ENCODE data around the gene MED27.
"Not testable (repeated sequence)": the region's sequence is repeated elsewhere in the genome, so short reads cannot be mapped to it uniquely, and the experiment has no call there.

MED27 gene

GRCh38 chr9:132012704-132013357 lies 66.8 kb downstream of the MED27 start:
- no peak for DNase-seq

GRCh38 chr9:132011896-132012295 lies 67.8 kb downstream of the MED27 start:
- DNase-seq = peak; percentile 61

GRCh38 chr9:132011309-132011708 lies 68.4 kb downstream of the MED27 start:
- no peak for DNase-seq

GRCh38 chr9:132010201-132010600 lies 69.5 kb downstream of the MED27 start:
- not testable (repeated sequence) for DNase-seq

- peak; percentile 46 for DNase-seq
Observed at GRCh38 chr9:132008855-132009812, 70.5 kb downstream of the MED27 start.

GRCh38 chr9:132008184-132008803 lies 71.4 kb downstream of the MED27 start:
- DNase-seq = no peak

GRCh38 chr9:132007371-132008025 lies 72.2 kb downstream of the MED27 start:
- DNase-seq = no peak

- DNase-seq = peak; percentile 92
Observed at GRCh38 chr9:132006677-132007370, 72.8 kb downstream of the MED27 start.

GRCh38 chr9:132005899-132006298 lies 73.8 kb downstream of the MED27 start:
- DNase-seq = no peak

GRCh38 chr9:132004323-132004722 lies 75.3 kb downstream of the MED27 start:
- no peak for DNase-seq

GRCh38 chr9:132003896-132004295 lies 75.8 kb downstream of the MED27 start:
- DNase-seq = no peak

- no peak for DNase-seq
Observed at GRCh38 chr9:132003319-132003704, 76.4 kb downstream of the MED27 start.

GRCh38 chr9:132002643-132003318 lies 76.9 kb downstream of the MED27 start:
- no peak for DNase-seq

GRCh38 chr9:132001567-132001966 lies 78.1 kb downstream of the MED27 start:
- no peak for DNase-seq

GRCh38 chr9:132000659-132001058 lies 79.0 kb downstream of the MED27 start:
- DNase-seq = no peak

- no peak for DNase-seq
Observed at GRCh38 chr9:131999692-132000551, 79.7 kb downstream of the MED27 start.

GRCh38 chr9:131997779-131998178 lies 81.9 kb downstream of the MED27 start:
- DNase-seq = no peak

- DNase-seq = no peak
Observed at GRCh38 chr9:131997076-131997475, 82.6 kb downstream of the MED27 start.

- no peak for DNase-seq
Observed at GRCh38 chr9:131995382-131995781, 84.3 kb downstream of the MED27 start.

- DNase-seq = no peak
Observed at GRCh38 chr9:131994364-131995125, 85.1 kb downstream of the MED27 start.
